Measurements from ENCODE around the gene MEIS2.
A peak's percentile ranks its signal among the peaks of the same experiment; 100 is the strongest.

Gene MEIS2

GRCh38 chr15:37140531-37141058 is 40.2 kb upstream of the MEIS2 start:
- no peaks in the 10 kb centered on the region for H3K36me3 ChIP-seq (ENCODE audit: control insufficient read depth, insufficient read depth, low read length)
- TF ChIP-seq, protein P1, sequence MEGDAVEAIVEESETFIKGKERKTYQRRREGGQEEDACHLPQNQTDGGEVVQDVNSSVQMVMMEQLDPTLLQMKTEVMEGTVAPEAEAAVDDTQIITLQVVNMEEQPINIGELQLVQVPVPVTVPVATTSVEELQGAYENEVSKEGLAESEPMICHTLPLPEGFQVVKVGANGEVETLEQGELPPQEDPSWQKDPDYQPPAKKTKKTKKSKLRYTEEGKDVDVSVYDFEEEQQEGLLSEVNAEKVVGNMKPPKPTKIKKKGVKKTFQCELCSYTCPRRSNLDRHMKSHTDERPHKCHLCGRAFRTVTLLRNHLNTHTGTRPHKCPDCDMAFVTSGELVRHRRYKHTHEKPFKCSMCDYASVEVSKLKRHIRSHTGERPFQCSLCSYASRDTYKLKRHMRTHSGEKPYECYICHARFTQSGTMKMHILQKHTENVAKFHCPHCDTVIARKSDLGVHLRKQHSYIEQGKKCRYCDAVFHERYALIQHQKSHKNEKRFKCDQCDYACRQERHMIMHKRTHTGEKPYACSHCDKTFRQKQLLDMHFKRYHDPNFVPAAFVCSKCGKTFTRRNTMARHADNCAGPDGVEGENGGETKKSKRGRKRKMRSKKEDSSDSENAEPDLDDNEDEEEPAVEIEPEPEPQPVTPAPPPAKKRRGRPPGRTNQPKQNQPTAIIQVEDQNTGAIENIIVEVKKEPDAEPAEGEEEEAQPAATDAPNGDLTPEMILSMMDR (IDR thresholded peaks at IDR 0.05; ENCODE audit: insufficient read depth, low read length, poor library complexity, severe bottlenecking): no peak
- no peak overlapping the region for H3K4me3 ChIP-seq (replicated peaks; ENCODE audit: low read depth, low read length)
- no peaks in the 10 kb centered on the region for H3K27me3 ChIP-seq (replicated peaks; ENCODE audit: control insufficient read depth, insufficient read depth, low read length)
- no peak for DNase-seq (ENCODE audit: extremely low read depth, insufficient read length)

- Histone ChIP-seq H3K4me3 (replicated peaks; ENCODE audit: low read depth, low read length) (no peak overlapping the region), H3K27me3 (replicated peaks; ENCODE audit: control insufficient read depth, insufficient read depth, low read length) (no peaks in the 10 kb centered on the region), H3K36me3 (ENCODE audit: control insufficient read depth, insufficient read depth, low read length) (no peaks in the 10 kb centered on the region)
- TF ChIP-seq, protein P1 (IDR thresholded peaks at IDR 0.05; ENCODE audit: insufficient read depth, low read length, poor library complexity, severe bottlenecking): no peak
- DNase-seq (ENCODE audit: extremely low read depth, insufficient read length): no peak
These were observed 38.4 kb upstream of the MEIS2 start for GRCh38 chr15:37138591-37139215.

DNA sequence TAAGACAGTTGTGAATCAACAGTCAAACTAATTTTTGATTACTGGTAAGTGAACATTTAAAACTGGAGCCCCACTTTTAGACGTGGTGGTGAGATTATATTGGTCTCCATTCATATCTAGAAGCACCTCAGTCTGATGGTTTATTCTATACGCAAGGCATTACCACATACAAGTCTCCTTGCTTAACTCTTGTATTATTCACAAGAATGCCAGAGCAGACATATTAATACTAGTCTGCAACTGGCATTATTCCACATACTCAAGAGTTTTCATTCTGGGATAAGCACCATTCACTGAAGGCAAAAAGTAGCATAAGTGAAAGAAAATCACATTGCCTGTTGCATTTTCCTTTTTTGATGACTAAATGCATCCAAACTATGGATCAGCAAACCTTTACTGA is 36.9 kb upstream of the MEIS2 start:
- TF ChIP-seq, protein P1 (IDR thresholded peaks at IDR 0.05; ENCODE audit: insufficient read depth, low read length, poor library complexity, severe bottlenecking): no peak

DNA sequence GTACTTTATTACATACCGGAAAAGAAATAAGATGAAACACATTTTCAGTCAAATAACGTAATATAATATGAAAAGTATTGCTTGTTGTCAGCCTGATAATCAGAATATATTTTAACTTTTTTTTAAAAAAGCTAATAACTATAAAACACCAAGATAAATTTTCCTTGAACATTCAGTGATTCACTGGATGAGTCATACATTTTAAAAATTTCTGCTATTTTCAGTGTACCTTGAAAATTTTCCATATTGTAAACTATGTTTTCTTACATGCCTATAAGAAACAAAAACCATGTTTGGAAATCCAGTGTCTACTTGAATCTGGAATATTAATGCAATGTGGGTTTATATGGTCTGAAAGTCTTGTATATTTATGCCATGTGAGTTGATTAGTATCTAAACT is 36.3 kb upstream of the MEIS2 start:
- TF ChIP-seq, protein P1 (IDR thresholded peaks at IDR 0.05; ENCODE audit: insufficient read depth, low read length, poor library complexity, severe bottlenecking): no peak
- H3K4me3 ChIP-seq (replicated peaks; ENCODE audit: low read depth, low read length): no peak overlapping the region
- no peaks in the 10 kb centered on the region for H3K27me3 ChIP-seq (replicated peaks; ENCODE audit: control insufficient read depth, insufficient read depth, low read length)
- H3K36me3 ChIP-seq (ENCODE audit: control insufficient read depth, insufficient read depth, low read length): no peaks in the 10 kb centered on the region
- no peak for DNase-seq (ENCODE audit: extremely low read depth, insufficient read length)

More for the DNA sequence above, 36.9 kb upstream of the MEIS2 start:
- H3K4me3 ChIP-seq (replicated peaks; ENCODE audit: low read depth, low read length): no peak overlapping the region
- no peaks in the 10 kb centered on the region for H3K27me3 ChIP-seq (replicated peaks; ENCODE audit: control insufficient read depth, insufficient read depth, low read length)
- no peaks in the 10 kb centered on the region for H3K36me3 ChIP-seq (ENCODE audit: control insufficient read depth, insufficient read depth, low read length)
- no peak for DNase-seq (ENCODE audit: extremely low read depth, insufficient read length)

DNA sequence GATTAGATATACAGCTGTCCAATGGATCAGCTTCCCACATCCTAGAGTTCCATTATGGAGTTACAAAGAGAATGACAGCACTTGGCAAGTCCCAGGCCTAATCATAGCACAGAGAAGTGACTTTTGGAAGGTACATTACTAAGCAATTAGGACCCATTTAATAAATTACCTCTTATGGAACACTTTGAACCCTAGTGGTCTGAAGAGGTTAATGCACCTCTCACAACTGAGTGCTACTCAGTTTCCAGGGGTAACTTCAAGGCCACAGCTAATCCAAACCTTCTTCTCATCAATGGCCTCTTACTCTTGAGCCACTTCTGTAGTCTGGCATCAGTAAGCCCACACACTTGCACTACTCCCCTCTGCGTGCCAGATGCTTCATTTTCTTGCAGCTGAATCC is 34.9 kb upstream of the MEIS2 start:
- no peak overlapping the region for H3K4me3 ChIP-seq (replicated peaks; ENCODE audit: low read depth, low read length)
- no peaks in the 10 kb centered on the region for H3K27me3 ChIP-seq (replicated peaks; ENCODE audit: control insufficient read depth, insufficient read depth, low read length)
- no peak for DNase-seq (ENCODE audit: extremely low read depth, insufficient read length)
- H3K36me3 ChIP-seq (ENCODE audit: control insufficient read depth, insufficient read depth, low read length): no peaks in the 10 kb centered on the region
- TF ChIP-seq, protein P1 (IDR thresholded peaks at IDR 0.05; ENCODE audit: insufficient read depth, low read length, poor library complexity, severe bottlenecking): peak; percentile 45

All from GM06990 (cell line).